GM23338 (cell line): ENCODE results near the gene ETHE1.
A peak's percentile ranks its signal among the peaks of the same experiment; 100 is the strongest.

Source experiments
- EZH2 ChIP-seq: fragments of 200-600 bp; sonication (generic); IDR thresholded peaks from one replicate; pipeline ENCODE4 v1.8.0; 2017; ENCODE audit warnings: antibody characterized with exemption, mild to moderate bottlenecking, low read depth; ENCODE audit not compliant: unreplicated experiment
- EZH2phosphoT487 ChIP-seq: fragments of 200-600 bp; sonication (generic); IDR thresholded peaks from one replicate; pipeline ENCODE4 v1.8.1; 2018; ENCODE audit warnings: antibody characterized with exemption; ENCODE audit not compliant: unreplicated experiment
- JUNB ChIP-seq: IDR thresholded peaks from one replicate; pipeline ENCODE4 v1.6.1; 2016; ENCODE audit warnings: antibody characterized with exemption; ENCODE audit not compliant: unreplicated experiment
- NANOG ChIP-seq: IDR thresholded peaks from 2 replicates; pipeline ENCODE4 v1.6.1; 2016; ENCODE audit warnings: antibody characterized with exemption, borderline replicate concordance
- POLR2AphosphoS5 ChIP-seq: IDR thresholded peaks from 2 replicates; pipeline ENCODE4 v1.6.1; 2016; ENCODE audit warnings: antibody characterized with exemption, low read depth
- TF ChIP-seq, protein P1 (sequence below), 2 experiments: fragments of 200-600 bp in 1 of 2; sonication (generic) in 1 of 2; conservative IDR thresholded peaks; 2 replicates each; pipeline versions ENCODE4 v1.5.1 to v1.6.1; 2016 to 2017; ENCODE audit warnings: antibody characterized with exemption in 2 of 2, low read depth in 2 of 2, mild to moderate bottlenecking in 2 of 2, moderate library complexity in 1 of 2

GRCh38 chr19:43575156-43575950, 48.4 kb upstream of the ETHE1 start, which contains the start of the genes PINLYP and XRCC1:
- TF ChIP-seq POLR2AphosphoS5 (peak; percentile 80), EZH2phosphoT487 (no peak), EZH2 (no peak), JUNB (no peak), NANOG (no peak)
- TF ChIP-seq, protein P1, sequence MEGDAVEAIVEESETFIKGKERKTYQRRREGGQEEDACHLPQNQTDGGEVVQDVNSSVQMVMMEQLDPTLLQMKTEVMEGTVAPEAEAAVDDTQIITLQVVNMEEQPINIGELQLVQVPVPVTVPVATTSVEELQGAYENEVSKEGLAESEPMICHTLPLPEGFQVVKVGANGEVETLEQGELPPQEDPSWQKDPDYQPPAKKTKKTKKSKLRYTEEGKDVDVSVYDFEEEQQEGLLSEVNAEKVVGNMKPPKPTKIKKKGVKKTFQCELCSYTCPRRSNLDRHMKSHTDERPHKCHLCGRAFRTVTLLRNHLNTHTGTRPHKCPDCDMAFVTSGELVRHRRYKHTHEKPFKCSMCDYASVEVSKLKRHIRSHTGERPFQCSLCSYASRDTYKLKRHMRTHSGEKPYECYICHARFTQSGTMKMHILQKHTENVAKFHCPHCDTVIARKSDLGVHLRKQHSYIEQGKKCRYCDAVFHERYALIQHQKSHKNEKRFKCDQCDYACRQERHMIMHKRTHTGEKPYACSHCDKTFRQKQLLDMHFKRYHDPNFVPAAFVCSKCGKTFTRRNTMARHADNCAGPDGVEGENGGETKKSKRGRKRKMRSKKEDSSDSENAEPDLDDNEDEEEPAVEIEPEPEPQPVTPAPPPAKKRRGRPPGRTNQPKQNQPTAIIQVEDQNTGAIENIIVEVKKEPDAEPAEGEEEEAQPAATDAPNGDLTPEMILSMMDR (conservative IDR thresholded peaks at IDR 0.05; ENCODE audit: low read depth in 2 of 2), result no peak
